Keratinocyte (primary cell): ENCODE data around the gene ANO2.

ENCODE experiments used
- CTCF ChIP-seq, 3 experiments: IDR thresholded peaks in 1 of 3; conservative IDR thresholded peaks in 1 of 3; optimal IDR thresholded peaks in 1 of 3; 2 replicates in 2 of 3; 3 replicates in 1 of 3; pipeline versions ENCODE3 to v1.5.1; 2011; ENCODE audit warnings: low read length in 3 of 3, mild to moderate bottlenecking in 3 of 3, moderate library complexity in 2 of 3, control low read depth in 1 of 3, inconsistent platforms in 1 of 3; ENCODE audit not compliant: insufficient read depth in 2 of 3; ENCODE audit errors: extremely low read depth in 1 of 3
- EZH2 ChIP-seq: IDR thresholded peaks from one replicate; pipeline ENCODE4 v1.6.1; 2012; ENCODE audit warnings: inconsistent platforms, mild to moderate bottlenecking, low read length, moderate library complexity

- TF ChIP-seq EZH2 = no peak
- no peak for TF ChIP-seq CTCF (optimal IDR thresholded peaks at IDR 0.05 in 1 of 3, IDR thresholded peaks at IDR 0.05 in 1 of 3, conservative IDR thresholded peaks at IDR 0.05 in 1 of 3; ENCODE audit: extremely low read depth in 1 of 3, insufficient read depth in 2 of 3, low read length in 3 of 3)
Measured at GRCh38 chr12:5976711-5977110, 31.7 kb upstream of the ANO2 start.
